Osteocyte (in vitro differentiated cells): ENCODE data around the gene C20orf96. TPM values are rescaled to one million over a fixed set of nuclear protein-coding genes. Genes with fewer than 3 reads are reported as not detected.
A peak's percentile ranks its signal among the peaks of the same experiment; 100 is the strongest.

Source experiments
- DNase-seq: peaks from one replicate; pipeline ENCODE4 v3.0.0; 2021; ENCODE audit warnings: mixed read lengths; ENCODE audit not compliant: unreplicated experiment; ENCODE audit errors: extremely low spot score
- H3K27ac Mint-ChIP-seq: one replicate; pipeline ENCODE4 v1.8.0; 2021; ENCODE audit warnings: mild to moderate bottlenecking, mixed read lengths; ENCODE audit not compliant: unreplicated experiment
- H3K27me3 Mint-ChIP-seq: one replicate; pipeline ENCODE4 v1.8.0; 2021; ENCODE audit warnings: mixed read lengths; ENCODE audit not compliant: unreplicated experiment
- H3K36me3 Mint-ChIP-seq: one replicate; pipeline ENCODE4 v1.8.0; 2021; ENCODE audit warnings: mixed read lengths; ENCODE audit not compliant: unreplicated experiment
- H3K4me1 Mint-ChIP-seq: one replicate; pipeline ENCODE4 v1.8.0; 2021; ENCODE audit warnings: mixed read lengths; ENCODE audit not compliant: unreplicated experiment
- H3K4me3 Mint-ChIP-seq: one replicate; pipeline ENCODE4 v1.8.0; 2021; ENCODE audit warnings: mild to moderate bottlenecking, moderate library complexity, mixed read lengths; ENCODE audit not compliant: unreplicated experiment
- H3K9me3 Mint-ChIP-seq: one replicate; pipeline ENCODE4 v1.8.0; 2021; ENCODE audit warnings: mixed read lengths; ENCODE audit not compliant: unreplicated experiment
- CTCF ChIP-seq: fragments of 200-600 bp; sonication (generic); IDR thresholded peaks from 2 replicates; pipeline ENCODE4 v1.5.0; 2021; ENCODE audit warnings: antibody characterized with exemption, mild to moderate bottlenecking, moderate library complexity
- total RNA-seq: library from RNA; stranded (reverse); gene quantifications from 2 replicates; pipeline ENCODE4 v1.2.1, GENCODE V29; 2021

The C20orf96 gene
- total RNA-seq, 1 donor from 2014 or later, result 19.9 TPM

GRCh38 chr20:301886-302848, 11.6 kb upstream of the C20orf96 start:
- Mint-ChIP-seq H3K27ac (peak overlapping the region; percentile 43), H3K9me3 (no peaks in the 10 kb centered on the region)
- TF ChIP-seq CTCF, result no peak

GRCh38 chr20:300345-300990, 9.9 kb upstream of the C20orf96 start:
- TF ChIP-seq CTCF, result no peak
- peaks cover 2% of the 10 kb centered on the region for H3K36me3 Mint-ChIP-seq
- H3K9me3 Mint-ChIP-seq, result no peaks in the 10 kb centered on the region
- no peaks in the 10 kb centered on the region for H3K27me3 Mint-ChIP-seq
- peak overlapping the region; percentile 65 for H3K4me3 Mint-ChIP-seq
- peak overlapping the region; percentile 89 for H3K27ac Mint-ChIP-seq
- peaks cover 46% of the 10 kb centered on the region for H3K4me1 Mint-ChIP-seq
- no peak for DNase-seq

More at GRCh38 chr20:301886-302848, 11.6 kb upstream of the C20orf96 start:
- Mint-ChIP-seq H3K4me1 (peaks cover 35% of the 10 kb centered on the region), H3K36me3 (peaks cover 2% of the 10 kb centered on the region), H3K4me3 (no peak overlapping the region), H3K27me3 (no peaks in the 10 kb centered on the region)
- DNase-seq, result no peak

DNA sequence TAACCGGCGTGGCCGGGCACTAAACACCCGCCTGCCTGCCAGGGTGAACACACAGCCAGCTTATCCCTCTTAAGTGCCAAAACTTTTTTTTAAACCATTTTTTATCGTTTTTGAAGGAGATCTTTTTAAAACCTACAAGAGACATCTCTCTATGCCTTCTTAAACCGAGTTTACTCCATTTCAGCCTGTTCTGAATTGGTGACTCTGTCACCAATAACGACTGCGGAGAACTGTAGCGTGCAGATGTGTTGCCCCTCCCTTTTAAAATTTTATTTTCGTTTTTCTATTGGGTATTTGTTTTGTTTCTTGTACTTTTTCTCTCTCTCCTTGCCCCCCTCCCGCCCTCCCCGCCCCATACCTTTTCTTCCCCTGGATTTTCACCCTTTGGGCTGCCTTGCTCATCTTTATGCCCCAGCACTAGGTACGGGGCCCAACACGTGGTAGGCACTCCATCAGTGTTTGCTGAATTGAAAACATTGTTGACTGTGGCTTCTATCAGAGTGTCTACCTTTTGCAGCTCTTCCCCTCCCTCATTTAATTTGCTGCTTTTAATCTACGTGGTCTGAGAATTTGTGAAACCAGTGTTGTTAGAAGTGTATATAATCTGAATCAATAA, 8.3 kb upstream of the C20orf96 start:
- H3K4me3 Mint-ChIP-seq, result peak overlapping the region; percentile 89
- TF ChIP-seq CTCF, result no peak
- peaks cover 2% of the 10 kb centered on the region for H3K36me3 Mint-ChIP-seq
- H3K4me1 Mint-ChIP-seq, result peaks cover 46% of the 10 kb centered on the region
- no peaks in the 10 kb centered on the region for H3K9me3 Mint-ChIP-seq
- no peak for DNase-seq
- H3K27me3 Mint-ChIP-seq, result no peaks in the 10 kb centered on the region
- peak overlapping the region; percentile 83 for H3K27ac Mint-ChIP-seq

- Mint-ChIP-seq H3K4me3 (peak overlapping the region; percentile 89), H3K36me3 (peaks cover 2% of the 10 kb centered on the region), H3K4me1 (peaks cover 46% of the 10 kb centered on the region), H3K27me3 (no peaks in the 10 kb centered on the region), H3K9me3 (no peaks in the 10 kb centered on the region), H3K27ac (peak overlapping the region; percentile 83)
- TF ChIP-seq CTCF, result no peak
- DNase-seq, result no peak
Measured at GRCh38 chr20:297925-298775, 7.6 kb upstream of the C20orf96 start.
